Activated CD8-positive, alpha-beta memory T cell treated with anti-CD3 and anti-CD28 coated beads for 1 hour (primary cell): ENCODE results near the gene LHFPL3.

Experiments
- DNase-seq, 2 donors: peaks; one replicate each; pipeline ENCODE4 v3.0.0-alpha.2; 2020; ENCODE audit warnings: low read depth in 1 of 2; ENCODE audit errors: extremely low read depth in 1 of 2

The LHFPL3 gene

GRCh38 chr7:104826135-104826534 lies 497.7 kb downstream of the LHFPL3 start:
- DNase-seq: no peak

- DNase-seq: no peak
Measured at GRCh38 chr7:104836976-104837375, 508.6 kb downstream of the LHFPL3 start.

- DNase-seq: no peak
Measured at GRCh38 chr7:104838537-104839299, 510.3 kb downstream of the LHFPL3 start.

GRCh38 chr7:104839842-104840241 lies 511.4 kb downstream of the LHFPL3 start:
- no peak for DNase-seq

GRCh38 chr7:104841798-104842197 lies 513.4 kb downstream of the LHFPL3 start:
- no peak for DNase-seq

GRCh38 chr7:104843198-104843597 lies 514.8 kb downstream of the LHFPL3 start:
- no peak for DNase-seq

- DNase-seq: no peak
Measured at GRCh38 chr7:104845557-104845956, 517.2 kb downstream of the LHFPL3 start.

GRCh38 chr7:104846731-104847130 lies 518.3 kb downstream of the LHFPL3 start:
- no peak for DNase-seq

GRCh38 chr7:104848138-104848990 lies 520.0 kb downstream of the LHFPL3 start:
- DNase-seq: peak; percentile 3 to 8

- no peak for DNase-seq
Measured at GRCh38 chr7:104850374-104850773, 522.0 kb downstream of the LHFPL3 start.

- no peak for DNase-seq
Measured at GRCh38 chr7:104851268-104851667, 522.9 kb downstream of the LHFPL3 start.

GRCh38 chr7:104852386-104852785 lies 524.0 kb downstream of the LHFPL3 start:
- no peak for DNase-seq

- no peak for DNase-seq
Measured at GRCh38 chr7:104855861-104856260, 527.5 kb downstream of the LHFPL3 start.

- no peak for DNase-seq
Measured at GRCh38 chr7:104857458-104858425, 529.3 kb downstream of the LHFPL3 start.

- DNase-seq: no peak
Measured at GRCh38 chr7:104859754-104860426, 531.5 kb downstream of the LHFPL3 start.

- DNase-seq: no peak
Measured at GRCh38 chr7:104861729-104862390, 533.5 kb downstream of the LHFPL3 start.

GRCh38 chr7:104862719-104863118 lies 534.3 kb downstream of the LHFPL3 start:
- no peak for DNase-seq

- no peak for DNase-seq
Measured at GRCh38 chr7:104873401-104873800, 545.0 kb downstream of the LHFPL3 start.

GRCh38 chr7:104878577-104878976 lies 550.2 kb downstream of the LHFPL3 start:
- no peak for DNase-seq

- DNase-seq: no peak
Measured at GRCh38 chr7:104883248-104883717, 554.9 kb downstream of the LHFPL3 start.
